A549 (cell line): ENCODE results near the gene DAZAP1.

Source experiments
- BHLHE40 ChIP-seq: IDR thresholded peaks from 2 replicates; pipeline ENCODE4 v1.6.1; 2012; ENCODE audit warnings: low read depth, low read length, inconsistent platforms
- CEBPB ChIP-seq, 2 experiments: fragments of >200 bp in 1 of 2; sonication (Bioruptor Twin) in 1 of 2; formaldehyde crosslinking in 1 of 2; IDR thresholded peaks; 2 replicates each; pipeline ENCODE4 v1.6.1; 2012 to 2016
- CHD2 ChIP-seq: fragments of 150-350 bp; IDR thresholded peaks from 2 replicates; pipeline ENCODE4 v1.6.1; 2014; ENCODE audit warnings: low read length; ENCODE audit not compliant: partially characterized antibody
- CTCF ChIP-seq: fragments of >200 bp; sonication (Bioruptor Twin); formaldehyde crosslinking; IDR thresholded peaks from 3 replicates; pipeline ENCODE4 v1.5.1; 2016
- EP300 ChIP-seq, 2 experiments: fragments of >200 bp; sonication (Bioruptor Twin); formaldehyde crosslinking; IDR thresholded peaks; 2 replicates in 1 of 2; 3 replicates in 1 of 2; pipeline ENCODE4 v1.6.1; 2016 to 2017
- FOXS1 ChIP-seq: fragments of 250-450 bp; sonication (Bioruptor Pico); IDR thresholded peaks from 2 replicates; pipeline ENCODE4 v1.5.0; 2020; ENCODE audit warnings: mild to moderate bottlenecking, moderate library complexity
- HOXA7 ChIP-seq: fragments of 250-450 bp; sonication (Bioruptor Pico); IDR thresholded peaks from 2 replicates; pipeline ENCODE4 v1.5.0; 2020; ENCODE audit warnings: mild to moderate bottlenecking, moderate library complexity
- SREBF2 ChIP-seq: fragments of 450-650 bp; IDR thresholded peaks from 2 replicates; pipeline ENCODE4 v1.6.1; 2014; ENCODE audit warnings: mild to moderate bottlenecking, moderate library complexity
- USF2 ChIP-seq: fragments of 450-650 bp; IDR thresholded peaks from 2 replicates; pipeline ENCODE4 v1.6.1; 2014; ENCODE audit warnings: antibody characterized with exemption
- ZFP36 ChIP-seq: fragments of 450-650 bp; IDR thresholded peaks from 2 replicates; pipeline ENCODE4 v1.6.1; 2014; ENCODE audit warnings: borderline replicate concordance; ENCODE audit not compliant: partially characterized antibody
- TF ChIP-seq, protein P1 (sequence below): IDR thresholded peaks from 2 replicates; pipeline ENCODE4 v1.6.1; 2012

DNA sequence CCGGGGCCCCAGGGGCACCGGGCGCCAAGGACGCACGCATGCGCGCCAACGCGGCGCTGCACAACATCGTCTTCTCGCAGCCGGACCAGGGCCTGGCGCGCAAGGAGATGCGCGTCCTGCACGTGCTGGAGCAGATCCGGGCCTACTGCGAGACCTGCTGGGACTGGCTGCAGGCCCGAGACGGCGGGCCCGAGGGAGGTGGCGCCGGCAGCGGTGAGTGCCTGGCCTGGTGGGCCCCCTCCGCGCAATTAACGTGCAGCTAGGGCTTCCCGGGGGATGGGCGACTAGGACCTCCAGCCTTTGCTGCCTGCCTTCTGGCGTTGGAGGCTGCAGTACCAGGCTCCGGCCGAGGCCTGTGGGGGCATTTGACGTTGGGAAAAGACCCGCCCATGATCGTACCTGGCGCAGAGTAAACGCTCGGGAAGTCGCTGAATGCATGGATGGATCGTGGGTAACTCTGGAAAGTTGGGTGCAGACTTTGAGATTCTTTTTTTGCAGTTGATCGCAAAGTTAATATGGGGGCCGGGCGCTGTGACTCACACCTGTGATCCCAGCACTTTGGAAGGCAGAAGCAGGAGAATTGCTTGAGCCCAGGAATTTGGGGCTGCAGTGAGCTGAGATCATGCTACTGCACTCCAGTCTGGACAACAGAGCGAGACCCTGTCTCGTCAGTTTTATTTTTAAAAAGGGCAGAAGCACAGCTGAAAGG is 49.8 kb downstream of the DAZAP1 start:
- TF ChIP-seq SREBF2 (no peak), BHLHE40 (no peak), CTCF (no peak), USF2 (no peak), EP300 (IDR thresholded peaks at IDR 0.05) (no peak), CHD2 (no peak), CEBPB (IDR thresholded peaks at IDR 0.05) (no peak), FOXS1 (CRISPR knock-in tag) (no peak), HOXA7 (CRISPR knock-in tag) (no peak), ZFP36 (no peak)
- TF ChIP-seq, protein P1, sequence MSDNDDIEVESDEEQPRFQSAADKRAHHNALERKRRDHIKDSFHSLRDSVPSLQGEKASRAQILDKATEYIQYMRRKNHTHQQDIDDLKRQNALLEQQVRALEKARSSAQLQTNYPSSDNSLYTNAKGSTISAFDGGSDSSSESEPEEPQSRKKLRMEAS = no peak
